CD4-positive, alpha-beta T cell (primary cell): ENCODE measurements around the gene POP7. TPM values are rescaled to one million over a fixed set of nuclear protein-coding genes. Genes with fewer than 3 reads are reported as not detected.

Source experiments
- ATAC-seq: fragments of 200-7000 bp; cut with Tn5 transposase; one replicate; pipeline ENCODE4 v1.10.0; 2022; ENCODE audit warnings: mild to moderate bottlenecking; ENCODE audit not compliant: poor library complexity
- CTCF ChIA-PET: fragments of 350-600 bp; sonication (Branson Sonifier 250); formaldehyde crosslinking; loops from one replicate; lab custom pipeline; 2021; ENCODE audit warnings: antibody characterized with exemption, inconsistent platforms; lab: Charles Lee
- POLR2A ChIA-PET: fragments of 350-600 bp; sonication (Branson Sonifier 250); formaldehyde crosslinking; loops from one replicate; lab custom pipeline; 2021; ENCODE audit warnings: antibody characterized with exemption, inconsistent platforms; lab: Charles Lee
- DNase-seq, 14 experiments: peaks; one replicate each; pipeline ENCODE4 v3.0.0-alpha.2; 2013 to 2020; ENCODE audit warnings: mixed read lengths in 2 of 14
- H3K27ac ChIP-seq, 2 donors: one replicate each; pipeline versions ENCODE4 v1.5.1 to v1.7.0; 2013; ENCODE audit warnings: low read length in 2 of 2, low read depth in 1 of 2, mild to moderate bottlenecking in 1 of 2
- H3K27me3 ChIP-seq, 2 experiments: 1 replicate in 1 of 2; 2 replicates in 1 of 2; pipeline versions ENCODE4 v1.6.1 to v1.7.0; 2013; ENCODE audit warnings: low read length in 2 of 2, control low read depth in 1 of 2, mild to moderate bottlenecking in 1 of 2, moderate library complexity in 1 of 2; ENCODE audit not compliant: insufficient read depth in 2 of 2, control insufficient read depth in 1 of 2
- H3K36me3 ChIP-seq: one replicate; pipeline ENCODE4 v1.6.1; 2013; ENCODE audit warnings: low read length, control low read depth; ENCODE audit not compliant: insufficient read depth
- H3K4me1 ChIP-seq: one replicate; pipeline ENCODE4 v1.6.1; 2013; ENCODE audit warnings: low read length, control low read depth; ENCODE audit not compliant: insufficient read depth
- H3K4me3 ChIP-seq: one replicate; pipeline ENCODE4 v1.5.1; 2013; ENCODE audit warnings: mild to moderate bottlenecking, low read length, moderate library complexity
- H3K9me3 ChIP-seq, 2 experiments: 1 replicate in 1 of 2; 2 replicates in 1 of 2; pipeline versions ENCODE4 v1.6.1 to v1.7.0; 2013; ENCODE audit warnings: low read length in 2 of 2, mild to moderate bottlenecking in 2 of 2, control low read depth in 1 of 2, moderate library complexity in 1 of 2; ENCODE audit not compliant: control insufficient read depth in 1 of 2, insufficient read depth in 1 of 2
- H3K27ac Mint-ChIP-seq: one replicate; pipeline ENCODE4 v1.8.0; 2020; ENCODE audit warnings: mixed read lengths
- H3K27me3 Mint-ChIP-seq: one replicate; pipeline ENCODE4 v1.8.0; 2021; ENCODE audit warnings: mixed read lengths
- H3K36me3 Mint-ChIP-seq: one replicate; pipeline ENCODE4 v1.8.0; 2021; ENCODE audit warnings: low read depth, mixed read lengths
- H3K4me1 Mint-ChIP-seq: one replicate; pipeline ENCODE4 v1.8.0; 2021; ENCODE audit warnings: low read depth, mixed read lengths
- H3K4me3 Mint-ChIP-seq: one replicate; pipeline ENCODE4 v1.8.0; 2020; ENCODE audit warnings: mild to moderate bottlenecking, mixed read lengths
- H3K9me3 Mint-ChIP-seq: one replicate; pipeline ENCODE4 v1.8.0; 2020; ENCODE audit warnings: mixed read lengths
- CTCF ChIP-seq: fragments of 200-600 bp; IDR thresholded peaks from one replicate; pipeline ENCODE4 v1.8.0; 2022; ENCODE audit warnings: antibody characterized with exemption, mild to moderate bottlenecking
- intact Hi-C, 2 experiments: fragments of 100-400 bp; cut with DNase I in 1 of 2; cut with micrococcal nuclease in 1 of 2; formaldehyde crosslinking; loops; one replicate each; pipeline versions ENCODE4 v1.15.1 to v1.9.0; 2023 to 2025; cut with DNase I, micrococcal nuclease
- total RNA-seq, 174 experiments: library from RNA in 2 of 174; stranded (reverse) in 2 of 174; gene quantifications; one replicate each; pipeline ENCODE4 v1.2.3 and lab custom pipeline; 2021 to 2026

Gene POP7
- total RNA-seq, 2 experiments from 2014 or later, result 7.4 to 7.5 TPM

GRCh38 chr7:100677308-100678267 is 28.3 kb upstream of the POP7 start:
- H3K27ac Mint-ChIP-seq, result peak overlapping the region; percentile 83
- DNase-seq (peak in 1 of 14 experiments; percentile 39), ATAC-seq (no peak)
- TF ChIP-seq CTCF, result no peak
- Histone ChIP-seq H3K4me1 (peaks cover 59% of the 10 kb centered on the region), H3K36me3 (peaks cover 47% of the 10 kb centered on the region), H3K9me3 (peaks cover 0 to 4% of the 10 kb centered on the region in 2 experiments), H3K4me3 (no peak overlapping the region), H3K27ac (peak overlapping the region in 1 of 2 donors; percentile 86), H3K27me3 (no peaks in the 10 kb centered on the region)
- H3K36me3 Mint-ChIP-seq, result peaks cover 68% of the 10 kb centered on the region
- intact Hi-C loops, result loop anchor here in 1 of 2 experiments (2.0 to 5.0 kb wide), 3 partner anchors 13 to 200 kb away; partner anchors contain the start of gene TSC22D4
- ChIA-PET CTCF (interaction anchor here (0.9 to 1.0 kb wide), 2 partner anchors 15 to 27 kb away, joined by 3 to 5 read pairs; no protein-coding TSS in a partner anchor), POLR2A (interaction anchor here (1.0 to 10.6 kb wide), 8 partner anchors 14 to 248 kb away, joined by 3 to 92 read pairs (median 8); partner anchors contain the start of genes FBXO24, GIGYF1, LRCH4 and MEPCE)
- peaks cover 51% of the 10 kb centered on the region for H3K4me1 Mint-ChIP-seq
- no peaks in the 10 kb centered on the region for H3K9me3 Mint-ChIP-seq
- no peaks in the 10 kb centered on the region for H3K27me3 Mint-ChIP-seq
- peak overlapping the region; percentile 97 for H3K4me3 Mint-ChIP-seq

DNA sequence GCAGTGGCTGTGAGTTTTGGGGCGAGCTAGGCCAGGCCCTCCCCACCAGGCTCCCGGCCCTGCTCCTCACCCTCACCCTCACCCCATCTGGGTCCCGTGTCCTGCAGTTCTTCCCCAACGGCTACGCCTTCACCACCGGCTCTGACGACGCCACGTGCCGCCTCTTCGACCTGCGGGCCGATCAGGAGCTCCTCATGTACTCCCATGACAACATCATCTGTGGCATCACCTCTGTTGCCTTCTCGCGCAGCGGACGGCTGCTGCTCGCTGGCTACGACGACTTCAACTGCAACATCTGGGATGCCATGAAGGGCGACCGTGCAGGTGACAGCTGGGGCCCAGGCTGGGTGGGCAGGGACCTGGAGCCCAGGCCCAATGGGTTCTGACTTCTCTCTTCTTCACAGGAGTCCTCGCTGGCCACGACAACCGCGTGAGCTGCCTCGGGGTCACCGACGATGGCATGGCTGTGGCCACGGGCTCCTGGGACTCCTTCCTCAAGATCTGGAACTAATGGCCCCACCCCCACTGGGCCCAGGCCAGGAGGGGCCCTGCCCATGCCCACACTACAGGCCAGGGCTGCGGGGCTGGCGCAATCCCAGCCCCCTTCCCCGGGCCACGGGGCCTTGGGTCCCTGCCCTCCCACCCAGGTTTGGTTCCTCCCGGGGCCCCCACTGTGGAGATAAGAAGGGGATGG is 27.5 kb upstream of the POP7 start:
- CTCF ChIA-PET, result no interaction called here
- intact Hi-C loops, result loop anchor here in 1 of 2 experiments (5.0 kb wide), 1 partner anchor 201 kb away; the partner anchor contains the start of gene TSC22D4
- H3K4me3 ChIP-seq, result no peak overlapping the region
- peaks cover 50% of the 10 kb centered on the region for H3K4me1 ChIP-seq
- H3K27ac ChIP-seq, result no peak overlapping the region
- H3K27me3 ChIP-seq, result no peaks in the 10 kb centered on the region
- peaks cover 0 to 4% of the 10 kb centered on the region in 2 experiments for H3K9me3 ChIP-seq
- H3K9me3 Mint-ChIP-seq, result no peaks in the 10 kb centered on the region
- H3K4me3 Mint-ChIP-seq, result peak overlapping the region; percentile 62
- POLR2A ChIA-PET, result interaction anchor here (1.4 to 10.6 kb wide), 5 partner anchors 13 to 249 kb away, joined by 5 to 92 read pairs (median 10); partner anchors contain the start of genes FBXO24, GIGYF1, LRCH4 and MEPCE
- ATAC-seq (no peak), DNase-seq (peak in 1 of 14 experiments; percentile 41)
- no peak for TF ChIP-seq CTCF
- H3K27ac Mint-ChIP-seq, result peak overlapping the region; percentile 83
- H3K4me1 Mint-ChIP-seq, result peaks cover 47% of the 10 kb centered on the region
- H3K27me3 Mint-ChIP-seq, result no peaks in the 10 kb centered on the region
- peaks cover 70% of the 10 kb centered on the region for H3K36me3 Mint-ChIP-seq
- H3K36me3 ChIP-seq, result peaks cover 55% of the 10 kb centered on the region
